Measurements from ENCODE around the gene NFAM1. TPM values are rescaled to one million over a fixed set of nuclear protein-coding genes. Genes with fewer than 3 reads are reported as not detected.

Gene NFAM1
- total RNA-seq, 1 experiment from 2014 or later = 0.12 TPM

- TF ChIP-seq TCF7L2 (IDR thresholded peaks at IDR 0.05; ENCODE audit: borderline replicate concordance, extremely low read depth, insufficient read depth, insufficient read length) = no peak
These were observed 94.8 kb downstream of the NFAM1 start (continued) for GRCh38 chr22:42337356-42337755.

DNA sequence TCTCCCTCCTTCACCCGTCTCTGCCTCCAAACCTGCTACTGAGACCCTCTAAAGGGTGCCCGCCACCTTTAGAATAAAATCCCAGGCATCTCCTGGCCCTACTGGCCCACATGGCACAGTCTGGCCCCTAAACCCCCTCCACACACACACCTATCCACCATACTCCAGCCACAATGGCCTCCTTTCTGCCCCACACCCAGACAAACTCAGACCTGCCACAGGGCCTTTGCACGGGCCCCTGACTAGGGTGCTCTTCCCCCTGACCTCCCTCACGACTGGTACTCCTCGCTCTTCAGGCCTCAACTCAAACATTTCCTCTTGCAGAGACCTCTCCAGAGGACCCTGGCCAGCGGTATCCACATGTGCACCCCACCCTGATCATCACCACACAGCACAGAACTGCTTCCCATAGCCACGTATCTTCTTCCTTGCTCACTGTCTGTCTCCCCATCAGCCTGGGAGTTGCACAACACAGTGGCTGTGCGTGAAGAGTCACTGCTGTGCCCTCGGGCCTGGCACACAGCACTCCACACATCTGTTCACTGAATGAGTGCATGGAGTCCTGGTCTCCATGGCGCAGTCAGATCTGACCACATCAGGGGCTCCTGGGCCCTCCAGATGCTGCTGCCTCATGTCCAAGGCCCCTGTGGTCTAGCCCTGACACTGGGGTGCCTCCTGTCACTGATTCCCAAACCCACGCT, 95.5 kb downstream of the NFAM1 start:
- POLR2A ChIA-PET = no interaction called here
- Histone ChIP-seq H3K27me3 (ENCODE audit: insufficient read depth, low read length) (no peaks in the 10 kb centered on the region), H3K9me2 (ENCODE audit: insufficient read depth) (no peaks in the 10 kb centered on the region), H4K20me1 (ENCODE audit: insufficient read depth) (no peaks in the 10 kb centered on the region), H3K4me1 (ENCODE audit: control insufficient read depth in 1 of 2, insufficient read depth in 2 of 2, low read length in 2 of 2) (no peaks in the 10 kb centered on the region), H3K4me2 (ENCODE audit: low read length) (no peak overlapping the region), H3K36me3 (ENCODE audit: control insufficient read depth in 1 of 2, insufficient read depth in 2 of 2, low read length in 2 of 2) (no peaks in the 10 kb centered on the region), H2AFZ (ENCODE audit: low read depth, low read length, poor library complexity, severe bottlenecking) (no peak overlapping the region), H3K27ac (ENCODE audit: low read depth, low read length) (no peak overlapping the region), H3K9me3 (ENCODE audit: control insufficient read depth in 1 of 2, insufficient read depth in 1 of 2, low read depth in 1 of 2, low read length in 2 of 2) (no peaks in the 10 kb centered on the region), H3K4me3 (replicated peaks in 1 of 2; ENCODE audit: low read depth in 1 of 2, low read length in 2 of 2) (no peak overlapping the region), H3K79me2 (ENCODE audit: insufficient read depth, low read length) (no peaks in the 10 kb centered on the region), H3K9ac (ENCODE audit: low read length) (no peak overlapping the region)
- TF ChIP-seq POLR2AphosphoS5 (IDR thresholded peaks at IDR 0.05; ENCODE audit: low read depth, low read length) (no peak), SRF (IDR thresholded peaks at IDR 0.05; ENCODE audit: low read depth) (no peak), POLR2A (IDR thresholded peaks at IDR 0.05; ENCODE audit: borderline replicate concordance, extremely low read depth, insufficient read depth, insufficient read length) (no peak)
- CTCF ChIA-PET = no interaction called here
- DNase-seq (ENCODE audit: low read depth, low spot score) = no peak
- RAD21 ChIA-PET (ENCODE audit: low non-redundant PET in 1 of 2, low total read pairs in 2 of 2, uncharacterized antibody in 2 of 2, unreplicated experiment in 2 of 2) = no interaction called here
- BruUV-seq (replicated peaks) = no TSS peak
- ATAC-seq = no peak
- intact Hi-C loops (cut with micrococcal nuclease) = no loop called here

DNA sequence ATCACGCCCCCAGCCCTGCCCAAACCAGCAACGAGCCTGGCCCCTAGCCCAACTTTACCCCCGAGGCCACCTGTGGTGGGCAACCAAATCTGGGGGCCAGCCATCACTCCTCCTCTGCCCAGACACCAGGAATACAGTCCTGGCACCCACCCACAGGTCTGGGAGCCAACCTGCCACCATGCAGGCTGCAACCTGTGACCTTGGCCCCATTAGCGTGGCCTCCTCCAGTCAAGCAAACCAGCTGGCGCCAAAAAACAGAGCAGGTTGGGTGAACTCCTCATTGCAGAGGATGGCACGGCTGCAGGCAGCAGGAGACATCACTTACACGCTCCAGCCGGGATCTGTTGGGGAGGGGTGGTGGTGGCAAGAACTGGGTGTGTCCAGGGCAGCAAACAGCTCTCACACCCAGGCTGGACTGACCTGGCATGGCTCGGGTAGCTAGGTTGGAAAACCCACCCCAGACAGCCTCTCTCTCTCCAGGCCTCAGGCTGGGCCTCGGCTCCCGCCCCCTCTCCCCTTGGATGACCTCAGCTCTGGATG, 96.3 kb downstream of the NFAM1 start:
- Histone ChIP-seq H3K9ac (ENCODE audit: low read length) (no peak overlapping the region), H3K27ac (ENCODE audit: low read depth, low read length) (no peak overlapping the region), H3K9me2 (ENCODE audit: insufficient read depth) (no peaks in the 10 kb centered on the region), H4K20me1 (ENCODE audit: insufficient read depth) (no peaks in the 10 kb centered on the region), H3K79me2 (ENCODE audit: insufficient read depth, low read length) (no peaks in the 10 kb centered on the region), H3K9me3 (ENCODE audit: control insufficient read depth in 1 of 2, insufficient read depth in 1 of 2, low read depth in 1 of 2, low read length in 2 of 2) (no peaks in the 10 kb centered on the region), H3K27me3 (ENCODE audit: insufficient read depth, low read length) (no peaks in the 10 kb centered on the region), H3K36me3 (ENCODE audit: control insufficient read depth in 1 of 2, insufficient read depth in 2 of 2, low read length in 2 of 2) (no peaks in the 10 kb centered on the region), H3K4me2 (ENCODE audit: low read length) (no peak overlapping the region), H3K4me1 (ENCODE audit: control insufficient read depth in 1 of 2, insufficient read depth in 2 of 2, low read length in 2 of 2) (no peaks in the 10 kb centered on the region), H3K4me3 (replicated peaks in 1 of 2; ENCODE audit: low read depth in 1 of 2, low read length in 2 of 2) (no peak overlapping the region), H2AFZ (ENCODE audit: low read depth, low read length, poor library complexity, severe bottlenecking) (no peak overlapping the region)
- ChIA-PET POLR2A (no interaction called here), CTCF (no interaction called here), RAD21 (ENCODE audit: low non-redundant PET in 1 of 2, low total read pairs in 2 of 2, uncharacterized antibody in 2 of 2, unreplicated experiment in 2 of 2) (no interaction called here)
- intact Hi-C loops (cut with micrococcal nuclease) = no loop called here
- no TSS peak for BruUV-seq (replicated peaks)
- DNase-seq (ENCODE audit: low read depth, low spot score) (no peak), ATAC-seq (no peak)
- TF ChIP-seq SRF (IDR thresholded peaks at IDR 0.05; ENCODE audit: low read depth) = no peak
- TF ChIP-seq POLR2AphosphoS5 (IDR thresholded peaks at IDR 0.05; ENCODE audit: low read depth, low read length) = no peak
- TF ChIP-seq EZH2phosphoT487 (IDR thresholded peaks at IDR 0.05; ENCODE audit: borderline replicate concordance) = no peak
- no peak for TF ChIP-seq ATF3 (IDR thresholded peaks at IDR 0.05)
- no peak for TF ChIP-seq MAX (IDR thresholded peaks at IDR 0.05)
- TF ChIP-seq CEBPB (IDR thresholded peaks at IDR 0.05; ENCODE audit: low read depth) = no peak
- TF ChIP-seq TCF7L2 (IDR thresholded peaks at IDR 0.05; ENCODE audit: borderline replicate concordance, extremely low read depth, insufficient read depth, insufficient read length) = no peak
- no peak for TF ChIP-seq EZH2 (IDR thresholded peaks at IDR 0.05)
- no peak for TF ChIP-seq ZBTB33 (IDR thresholded peaks at IDR 0.05; ENCODE audit: extremely low read depth, insufficient replicate concordance, low read length)
- no peak for TF ChIP-seq SP1 (IDR thresholded peaks at IDR 0.05; ENCODE audit: low read depth)
- TF ChIP-seq CTCF (IDR thresholded peaks at IDR 0.05 in 2 of 3, conservative IDR thresholded peaks at IDR 0.05 in 1 of 3; ENCODE audit: borderline replicate concordance in 1 of 3, insufficient read depth in 1 of 3, low read depth in 2 of 3, low read length in 2 of 3) = no peak
